K562 (cell line): Measurements from ENCODE around the gene TMEM63A. TPM values are rescaled to one million over a fixed set of nuclear protein-coding genes. Genes with fewer than 3 reads are reported as not detected.
A peak's percentile ranks its signal among the peaks of the same experiment; 100 is the strongest.

Experiments
- ATAC-seq: fragments of 200-7000 bp; cut with Tn5 transposase; 3 replicates; pipeline ENCODE4 v1.9.1; 2020; ENCODE audit warnings: moderate library complexity
- BruUV-seq: library from RNA; stranded (reverse); fragments of 400-500 nt; replicated peaks from 2 replicates; lab custom pipeline; 2021; lab: Mats Ljungman, UMichigan
- CTCF ChIA-PET: fragments of 300-600 bp; formaldehyde crosslinking; extraction: SDS; loops from one replicate; lab custom pipeline; 2021; ENCODE audit warnings: low intra/inter-chr PET ratio; lab: Yijun Ruan, JAX
- POLR2A ChIA-PET: fragments of 300-600, 350-650 bp; sonication (Branson Sonifier 250); formaldehyde crosslinking; extraction: SDS; loops from one replicate; lab custom pipeline; 2021; ENCODE audit warnings: antibody characterized with exemption, inconsistent platforms; lab: Yijun Ruan, JAX
- DNase-seq, 4 experiments: peaks; one replicate each; pipeline versions ENCODE4 v3.0.0 to v3.0.0-alpha.2; 2011 to 2018; ENCODE audit warnings: low spot score in 3 of 4, mixed read lengths in 3 of 4; ENCODE audit errors: extremely low read depth in 1 of 4
- FAIRE-seq: peaks from 2 replicates; lab custom pipeline; 2011; peaks lifted over from hg19 to GRCh38; lab: Jason Lieb, UNC
- H2AFZ ChIP-seq: 2 replicates; pipeline ENCODE4 v1.6.0; 2011; ENCODE audit warnings: low read depth, low read length, control low read depth, inconsistent platforms
- H3K27ac ChIP-seq: fragments of 200-600 bp; 3 replicates; pipeline ENCODE4 v1.8.0; 2011; ENCODE audit warnings: low read depth, mild to moderate bottlenecking, control low read depth, inconsistent platforms, low read length, moderate library complexity, mixed read lengths; ENCODE audit errors: extremely low read depth
- H3K27me3 ChIP-seq, 2 experiments: fragments of 300-600 bp in 1 of 2; 2 replicates in 1 of 2; 3 replicates in 1 of 2; pipeline versions ENCODE4 v1.6.0 to v1.8.0; 2011; ENCODE audit warnings: inconsistent platforms in 2 of 2, low read length in 2 of 2, mild to moderate bottlenecking in 1 of 2, mixed read lengths in 1 of 2, moderate library complexity in 1 of 2; ENCODE audit not compliant: control insufficient read depth in 2 of 2, insufficient read depth in 2 of 2
- H3K36me3 ChIP-seq: fragments of 300-600 bp; 3 replicates; pipeline ENCODE4 v1.8.0; 2011; ENCODE audit warnings: mild to moderate bottlenecking, low read length, inconsistent platforms; ENCODE audit not compliant: control insufficient read depth, insufficient read depth
- H3K4me1 ChIP-seq, 2 experiments: fragments of 200-600 bp in 1 of 2; replicated peaks in 1 of 2; 2 replicates in 1 of 2; 3 replicates in 1 of 2; pipeline versions ENCODE4 v1.5.1 to v1.8.0; 2011; ENCODE audit warnings: inconsistent platforms in 2 of 2, low read length in 2 of 2, mild to moderate bottlenecking in 1 of 2, mixed read lengths in 1 of 2, moderate library complexity in 1 of 2; ENCODE audit not compliant: control insufficient read depth in 2 of 2, insufficient read depth in 2 of 2
- H3K4me2 ChIP-seq: 2 replicates; pipeline ENCODE4 v1.6.1; 2011; ENCODE audit warnings: low read length, control low read depth, inconsistent platforms, mixed read lengths; ENCODE audit not compliant: insufficient read depth
- H3K4me3 ChIP-seq: fragments of 200-600 bp; sonication (generic), shearing (Covaris generic); 2 replicates; pipeline ENCODE4 v1.5.1; 2016; ENCODE audit warnings: control low read depth, inconsistent platforms
- H3K79me2 ChIP-seq: fragments of 200-600 bp; 3 replicates; pipeline ENCODE4 v1.8.0; 2011; ENCODE audit warnings: low read length, inconsistent platforms; ENCODE audit not compliant: control insufficient read depth, insufficient read depth
- H3K9ac ChIP-seq, 2 experiments: 2 replicates each; pipeline versions ENCODE4 v1.6.0 to v1.6.1; 2011; ENCODE audit warnings: low read depth in 2 of 2, low read length in 2 of 2, control low read depth in 1 of 2, inconsistent platforms in 1 of 2, mild to moderate bottlenecking in 1 of 2, mixed read lengths in 1 of 2; ENCODE audit not compliant: insufficient read depth in 1 of 2
- H3K9me1 ChIP-seq: one replicate; pipeline ENCODE4 v1.6.0; 2011; ENCODE audit warnings: inconsistent platforms, mild to moderate bottlenecking, low read length, moderate library complexity; ENCODE audit not compliant: control insufficient read depth, insufficient read depth
- H3K9me3 ChIP-seq: replicated peaks from 2 replicates; pipeline ENCODE4 v1.5.1; 2011; ENCODE audit warnings: low read depth, low read length, inconsistent platforms; ENCODE audit not compliant: control insufficient read depth, insufficient read depth
- H4K20me1 ChIP-seq: replicated peaks from 2 replicates; pipeline ENCODE4 v1.6.1; 2011; ENCODE audit warnings: low read length, inconsistent platforms, mixed read lengths; ENCODE audit not compliant: control insufficient read depth, insufficient read depth
- LARP7 ChIP-seq: fragments of 450-650 bp; IDR thresholded peaks from 2 replicates; pipeline ENCODE4 v1.6.1; 2016
- NFIX ChIP-seq: fragments of 250-450 bp; sonication (Bioruptor Pico); IDR thresholded peaks from 2 replicates; pipeline ENCODE4 v1.4.0; 2020; ENCODE audit warnings: low read depth, mild to moderate bottlenecking, moderate library complexity
- NR2C2 ChIP-seq, 2 experiments: fragments of 200-800 bp in 1 of 2; sonication (Bioruptor generic) in 1 of 2; sonication (generic) in 1 of 2; formaldehyde crosslinking in 1 of 2; IDR thresholded peaks; 2 replicates each; pipeline versions ENCODE4 v1.6.1 to v1.8.0; 2016 to 2022; ENCODE audit warnings: mild to moderate bottlenecking in 1 of 2, missing compliant biosample characterization in 1 of 2, missing genetic modification characterization in 1 of 2, missing genetic modification reagents in 1 of 2
- SPI1 ChIP-seq: IDR thresholded peaks from 2 replicates; pipeline ENCODE4 v1.6.1; 2011; ENCODE audit warnings: low read depth, low read length, control low read depth, borderline replicate concordance
- WGBS: fragments of 100-300 bp; shearing (Covaris generic); methylation state at CpG from one replicate; pipeline ENCODE4 v1.1.6; 2016; ENCODE audit warnings: low coverage, mixed read lengths; ENCODE audit not compliant: insufficient coverage; ENCODE audit errors: missing lambda C conversion rate; 5-methylcytosine and 5-hydroxymethylcytosine counted together
- in situ Hi-C: fragments of 300-500 bp; cut with MboI; formaldehyde crosslinking; loops from 4 replicates; pipeline ENCODE4 v1.15.0; 2018; ENCODE audit warnings: inconsistent platforms, mixed read lengths
- intact Hi-C: fragments of 100-400 bp; cut with micrococcal nuclease; formaldehyde crosslinking; loops from 2 replicates; pipeline ENCODE4 v1.14.2; 2022
- polyA plus RNA-seq, 8 experiments: library from polyadenylated mRNA; depleted of rRNA in 4 of 8; stranded (reverse) in 5 of 8; unstranded in 3 of 8; fragments of >200 nt; fragmentation: Nextera tagmentation in 2 of 8; fragmentation: Illumina TruSeq in 1 of 8; extraction: Ambion mirVana in 2 of 8; extraction: Trizol in 1 of 8; gene quantifications; 2 replicates each; pipeline versions ENCODE4 v1.2.1 to v1.2.3, GENCODE V29; 2011 to 2014; ENCODE audit warnings: inconsistent platforms in 1 of 8, missing spikeins in 1 of 8
- total RNA-seq, 7 experiments: library from RNA; depleted of rRNA in 6 of 7; stranded (reverse); fragments of >200 nt in 6 of 7; fragmentation: Illumina TruSeq in 2 of 7; extraction: Trizol in 2 of 7; gene quantifications; 2 replicates each; pipeline versions ENCODE4 v1.2.1 to v1.2.3, GENCODE V29; 2011 to 2021; ENCODE audit warnings: low replicate concordance in 1 of 7

The TMEM63A gene
- total and polyA plus RNA-seq, 9 of the 15 experiments (the other 6 are each of a cell fraction or from before 2014, with no cell fraction given) = 2.0 to 54.6 (median 17.5) TPM

- TF ChIP-seq NR2C2 (CRISPR knock-in tag; IDR thresholded peaks at IDR 0.05) = no peak
- no peak for TF ChIP-seq NR2C2 (tag; IDR thresholded peaks at IDR 0.05)
- TF ChIP-seq LARP7 = no peak
- TF ChIP-seq, all 486 proteins: peak for 0
Observed at GRCh38 chr1:225852413-225853124, 29.6 kb downstream of the TMEM63A start (continued).

- Histone ChIP-seq H3K4me1 (peaks cover 9 to 26% of the 10 kb centered on the region in 2 experiments; a peak in 4 of 5 replicates), H3K4me3 (no peak overlapping the region), H3K36me3 (peaks cover 71% of the 10 kb centered on the region), H3K9ac (no peak overlapping the region), H3K27ac (no peak overlapping the region), H3K9me1 (no peaks in the 10 kb centered on the region), H2AFZ (no peak overlapping the region), H3K4me2 (no peak overlapping the region), H3K27me3 (no peaks in the 10 kb centered on the region), H3K79me2 (no peaks in the 10 kb centered on the region), H4K20me1 (no peaks in the 10 kb centered on the region), H3K9me3 (no peaks in the 10 kb centered on the region)
- no TSS peak for BruUV-seq
- ChIA-PET POLR2A (interaction anchor here (0.6 to 1.8 kb wide), 4 partner anchors 9 to 29 kb away, joined by 3 to 6 read pairs (median 3); no protein-coding TSS in a partner anchor), CTCF (no interaction called here)
- intact Hi-C loops = no loop called here
- FAIRE-seq (no peak), DNase-seq (no peak), ATAC-seq (no peak)
- WGBS = 77% methylated on average over 4 of the region's 4 CpGs
- in situ Hi-C loops = no loop called here
- TF ChIP-seq NFIX (no peak), SPI1 (0 out of 2 replicates have a peak, but pooled peaks have one; percentile 6)
Observed at GRCh38 chr1:225851805-225852204, 30.4 kb downstream of the TMEM63A start.
